Activated T-helper 17 cell treated with anti-CD3 and anti-CD28 coated beads, Interleukin-2, amount 50 U/mL, for 72 hours (primary cell): ENCODE measurements around the gene S100A8. TPM values are rescaled to one million over a fixed set of nuclear protein-coding genes. Genes with fewer than 3 reads are reported as not detected.

Experiments
- ATAC-seq: fragments of 150-1000 bp; cut with Tn5 transposase; replicated peaks from 2 replicates; pipeline ENCODE4 v1.10.0; 2021; ENCODE audit warnings: mild to moderate bottlenecking, moderate library complexity
- H3K27ac Mint-ChIP-seq: one replicate; pipeline ENCODE4 v1.8.0; 2022; ENCODE audit warnings: mixed read lengths
- H3K27me3 Mint-ChIP-seq: one replicate; pipeline ENCODE4 v1.8.0; 2022; ENCODE audit warnings: mixed read lengths
- H3K36me3 Mint-ChIP-seq: one replicate; pipeline ENCODE4 v1.8.0; 2022; ENCODE audit warnings: low read depth, mild to moderate bottlenecking, mixed read lengths
- H3K4me1 Mint-ChIP-seq: one replicate; pipeline ENCODE4 v1.8.0; 2022; ENCODE audit warnings: mixed read lengths
- H3K4me3 Mint-ChIP-seq: one replicate; pipeline ENCODE4 v1.8.0; 2022; ENCODE audit warnings: mild to moderate bottlenecking, mixed read lengths
- H3K9me3 Mint-ChIP-seq: one replicate; pipeline ENCODE4 v1.8.0; 2022; ENCODE audit warnings: mixed read lengths
- total RNA-seq, 2 donors: library from RNA; stranded (reverse); gene quantifications; one replicate each; pipeline ENCODE4 v1.2.3, GENCODE V29; 2022

The S100A8 gene
- total RNA-seq: not detected

DNA sequence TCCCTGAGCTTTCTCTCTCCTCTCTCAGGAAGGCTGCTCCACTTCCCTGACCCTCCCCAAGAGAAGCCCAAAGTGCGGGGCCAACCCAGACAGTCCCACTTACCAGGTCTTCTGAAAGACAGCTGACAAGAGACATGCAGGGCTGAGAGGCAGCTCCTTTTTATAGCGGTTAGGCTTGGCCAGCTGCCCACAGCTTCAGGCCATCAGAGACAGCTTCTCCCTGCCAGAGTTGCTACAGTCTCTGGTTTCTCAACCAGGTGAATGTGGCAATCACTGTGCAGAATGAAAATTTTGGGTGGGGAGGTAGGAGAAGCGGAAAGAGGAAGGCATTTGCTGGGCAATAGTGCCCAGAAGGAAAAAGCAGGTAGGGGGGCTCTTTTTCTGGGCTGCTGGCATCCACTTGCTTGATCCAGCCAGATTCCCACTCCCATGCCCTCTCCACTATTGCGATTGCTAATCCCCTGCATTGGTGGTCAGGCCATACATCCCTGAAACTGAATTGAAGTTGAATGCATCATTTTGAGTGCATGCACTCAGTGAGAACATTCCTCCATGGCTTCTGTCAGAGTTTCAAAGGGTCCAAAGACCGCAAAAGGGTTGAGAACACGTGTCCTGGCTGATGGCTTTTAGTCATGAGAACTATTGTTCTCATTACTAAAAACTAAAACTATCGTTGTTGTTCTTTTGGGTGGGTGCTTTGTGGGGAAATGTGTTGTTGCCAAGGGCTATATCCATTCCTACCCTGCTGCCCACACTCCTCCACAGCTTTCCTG is at the start of gene S100A8:
TSS of gene S100A8 (minus strand) at position 136 of the 773 bp plus-strand sequence. CDS start 538 bp downstream, outside the sequence.
- Mint-ChIP-seq H3K36me3 (no peaks in the 10 kb centered on the region), H3K27ac (no peak within 1 kb of the TSS), H3K9me3 (no peaks in the 10 kb centered on the region), H3K27me3 (peaks cover 22% of the 10 kb centered on the region), H3K4me1 (no peaks in the 10 kb centered on the region), H3K4me3 (no peak within 1 kb of the TSS)
- no peak for ATAC-seq

GRCh38 chr1:153439273-153439672 is 48.4 kb upstream of the S100A8 start:
- H3K4me3 Mint-ChIP-seq: no peak overlapping the region
- no peak overlapping the region for H3K27ac Mint-ChIP-seq
- no peaks in the 10 kb centered on the region for H3K36me3 Mint-ChIP-seq
- no peaks in the 10 kb centered on the region for H3K4me1 Mint-ChIP-seq
- H3K27me3 Mint-ChIP-seq: peaks cover 16% of the 10 kb centered on the region
- H3K9me3 Mint-ChIP-seq: no peaks in the 10 kb centered on the region
- ATAC-seq: no peak

GRCh38 chr1:153438599-153438998 is 47.7 kb upstream of the S100A8 start:
- Mint-ChIP-seq H3K27ac (no peak overlapping the region), H3K27me3 (peaks cover 10% of the 10 kb centered on the region), H3K4me3 (no peak overlapping the region), H3K9me3 (no peaks in the 10 kb centered on the region), H3K4me1 (no peaks in the 10 kb centered on the region), H3K36me3 (no peaks in the 10 kb centered on the region)
- no peak for ATAC-seq

GRCh38 chr1:153437236-153437635 is 46.4 kb upstream of the S100A8 start:
- Mint-ChIP-seq H3K27ac (no peak overlapping the region), H3K36me3 (no peaks in the 10 kb centered on the region), H3K4me3 (no peak overlapping the region), H3K27me3 (peaks cover 10% of the 10 kb centered on the region), H3K9me3 (no peaks in the 10 kb centered on the region), H3K4me1 (no peaks in the 10 kb centered on the region)
- no peak for ATAC-seq

GRCh38 chr1:153434746-153435455 is 44.0 kb upstream of the S100A8 start:
- H3K4me1 Mint-ChIP-seq: no peaks in the 10 kb centered on the region
- H3K27me3 Mint-ChIP-seq: peaks cover 10% of the 10 kb centered on the region
- H3K27ac Mint-ChIP-seq: no peak overlapping the region
- H3K4me3 Mint-ChIP-seq: no peak overlapping the region
- H3K36me3 Mint-ChIP-seq: no peaks in the 10 kb centered on the region
- H3K9me3 Mint-ChIP-seq: no peaks in the 10 kb centered on the region
- no peak for ATAC-seq

- Mint-ChIP-seq H3K4me1 (no peaks in the 10 kb centered on the region), H3K27me3 (peaks cover 12% of the 10 kb centered on the region), H3K27ac (no peak overlapping the region), H3K36me3 (no peaks in the 10 kb centered on the region), H3K9me3 (no peaks in the 10 kb centered on the region), H3K4me3 (no peak overlapping the region)
- no peak for ATAC-seq
These were observed 42.2 kb upstream of the S100A8 start for GRCh38 chr1:153432874-153433681.

GRCh38 chr1:153431928-153432327 is 41.1 kb upstream of the S100A8 start:
- Mint-ChIP-seq H3K27me3 (peaks cover 16% of the 10 kb centered on the region), H3K27ac (no peak overlapping the region), H3K36me3 (no peaks in the 10 kb centered on the region), H3K4me1 (no peaks in the 10 kb centered on the region), H3K4me3 (no peak overlapping the region), H3K9me3 (no peaks in the 10 kb centered on the region)
- ATAC-seq: no peak

GRCh38 chr1:153431427-153431826 is 40.6 kb upstream of the S100A8 start:
- H3K9me3 Mint-ChIP-seq: no peaks in the 10 kb centered on the region
- no peak overlapping the region for H3K27ac Mint-ChIP-seq
- ATAC-seq: no peak
- peaks cover 21% of the 10 kb centered on the region for H3K27me3 Mint-ChIP-seq
- H3K36me3 Mint-ChIP-seq: no peaks in the 10 kb centered on the region
- H3K4me1 Mint-ChIP-seq: no peaks in the 10 kb centered on the region
- H3K4me3 Mint-ChIP-seq: no peak overlapping the region

GRCh38 chr1:153431002-153431401 is 40.1 kb upstream of the S100A8 start:
- Mint-ChIP-seq H3K9me3 (no peaks in the 10 kb centered on the region), H3K27ac (no peak overlapping the region), H3K4me1 (no peaks in the 10 kb centered on the region), H3K4me3 (no peak overlapping the region), H3K36me3 (no peaks in the 10 kb centered on the region), H3K27me3 (peaks cover 22% of the 10 kb centered on the region)
- ATAC-seq: no peak

DNA sequence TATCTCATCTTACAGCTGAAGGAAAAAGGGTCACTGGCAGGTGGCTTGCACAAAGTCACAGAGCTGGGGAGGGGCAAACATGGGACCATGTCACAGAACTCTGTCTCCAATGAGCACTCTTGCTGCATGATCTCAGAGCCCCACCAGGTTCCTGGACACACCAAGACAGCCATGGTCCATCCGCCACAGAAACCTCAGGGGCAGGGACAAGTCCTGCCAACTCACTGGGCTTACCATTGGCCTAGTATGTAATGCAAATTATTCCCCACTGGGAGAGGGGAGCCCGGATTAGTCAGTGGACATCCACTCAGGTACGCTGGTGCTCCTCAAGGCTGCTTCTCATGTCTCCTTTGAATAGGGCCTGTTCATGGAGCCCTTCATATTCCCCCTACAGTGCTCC is 39.7 kb upstream of the S100A8 start:
- Mint-ChIP-seq H3K27ac (no peak overlapping the region), H3K9me3 (no peaks in the 10 kb centered on the region), H3K4me1 (no peaks in the 10 kb centered on the region), H3K36me3 (no peaks in the 10 kb centered on the region), H3K27me3 (peaks cover 24% of the 10 kb centered on the region), H3K4me3 (no peak overlapping the region)
- no peak for ATAC-seq

- H3K9me3 Mint-ChIP-seq: no peaks in the 10 kb centered on the region
- no peak overlapping the region for H3K27ac Mint-ChIP-seq
- H3K36me3 Mint-ChIP-seq: no peaks in the 10 kb centered on the region
- no peaks in the 10 kb centered on the region for H3K4me1 Mint-ChIP-seq
- H3K4me3 Mint-ChIP-seq: no peak overlapping the region
- no peak for ATAC-seq
- H3K27me3 Mint-ChIP-seq: peaks cover 28% of the 10 kb centered on the region
These were observed 39.3 kb upstream of the S100A8 start for GRCh38 chr1:153430166-153430553.

GRCh38 chr1:153429266-153430165 is 38.6 kb upstream of the S100A8 start:
- peaks cover 34% of the 10 kb centered on the region for H3K27me3 Mint-ChIP-seq
- ATAC-seq: no peak
- H3K9me3 Mint-ChIP-seq: no peaks in the 10 kb centered on the region
- H3K4me3 Mint-ChIP-seq: no peak overlapping the region
- no peak overlapping the region for H3K27ac Mint-ChIP-seq
- no peaks in the 10 kb centered on the region for H3K36me3 Mint-ChIP-seq
- H3K4me1 Mint-ChIP-seq: no peaks in the 10 kb centered on the region

DNA sequence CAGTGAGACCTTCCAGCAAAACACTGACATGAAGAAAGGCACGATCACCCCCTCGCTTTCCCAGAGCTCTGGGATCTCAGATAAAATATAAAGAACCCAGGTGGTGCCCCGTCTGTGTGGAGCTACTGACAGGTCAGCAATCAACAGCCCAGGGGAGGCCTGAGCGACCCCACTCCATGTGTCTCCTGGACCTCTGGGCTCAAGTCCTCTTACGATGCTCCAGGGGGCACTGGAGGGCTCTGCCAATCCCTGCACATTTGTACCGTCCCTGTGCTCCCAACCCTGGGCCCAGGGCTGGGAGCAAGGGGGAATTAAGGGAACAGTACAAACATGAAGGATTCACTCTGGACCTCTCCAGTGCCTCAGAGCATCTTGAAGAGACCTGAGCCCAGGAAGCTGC is 37.9 kb upstream of the S100A8 start:
- ATAC-seq: no peak
- Mint-ChIP-seq H3K4me3 (no peak overlapping the region), H3K36me3 (no peaks in the 10 kb centered on the region), H3K27ac (no peak overlapping the region), H3K4me1 (no peaks in the 10 kb centered on the region), H3K9me3 (no peaks in the 10 kb centered on the region), H3K27me3 (peaks cover 38% of the 10 kb centered on the region)
